Activated CD4-positive, alpha-beta T cell treated with anti-CD3 and anti-CD28 coated beads, Interleukin-2, amount 10 ng/mL, durations not matched to agents 7 days and 5 days (primary cell): ENCODE measurements around the gene CRKL. TPM values are rescaled to one million over a fixed set of nuclear protein-coding genes. Genes with fewer than 3 reads are reported as not detected.

Experiments
- CTCF ChIA-PET: fragments of 350-600 bp; sonication (Branson Sonifier 250); formaldehyde crosslinking; loops from one replicate; lab custom pipeline; 2021; ENCODE audit warnings: antibody characterized with exemption; lab: Charles Lee
- POLR2A ChIA-PET: fragments of 350-600 bp; sonication (Branson Sonifier 250); formaldehyde crosslinking; loops from one replicate; lab custom pipeline; 2021; ENCODE audit warnings: antibody characterized with exemption; lab: Charles Lee
- DNase-seq: peaks from one replicate; pipeline ENCODE4 v3.0.0-alpha.2; 2020
- H3K27ac Mint-ChIP-seq: one replicate; pipeline ENCODE4 v1.8.0; 2021; ENCODE audit warnings: mild to moderate bottlenecking, moderate library complexity, mixed read lengths
- H3K27me3 Mint-ChIP-seq: one replicate; pipeline ENCODE4 v1.8.0; 2021; ENCODE audit warnings: mixed read lengths
- H3K36me3 Mint-ChIP-seq: one replicate; pipeline ENCODE4 v1.8.0; 2021; ENCODE audit warnings: low read depth, mixed read lengths
- H3K4me1 Mint-ChIP-seq: one replicate; pipeline ENCODE4 v1.8.0; 2021; ENCODE audit warnings: mixed read lengths
- H3K4me3 Mint-ChIP-seq: one replicate; pipeline ENCODE4 v1.8.0; 2021; ENCODE audit warnings: mild to moderate bottlenecking, moderate library complexity, mixed read lengths
- H3K9me3 Mint-ChIP-seq: one replicate; pipeline ENCODE4 v1.8.0; 2021; ENCODE audit warnings: mixed read lengths
- total RNA-seq, 2 experiments: library from RNA; stranded (reverse); gene quantifications; one replicate each; pipeline ENCODE4 v1.2.3, GENCODE V29; 2021

CRKL gene
- total RNA-seq, 2 experiments from 2014 or later: 82.2 to 87.2 TPM

GRCh38 chr22:20990184-20991180 lies 73.3 kb downstream of the CRKL start:
- Mint-ChIP-seq H3K4me3 (no peak overlapping the region), H3K9me3 (no peaks in the 10 kb centered on the region), H3K27me3 (no peaks in the 10 kb centered on the region), H3K4me1 (peaks cover 10% of the 10 kb centered on the region), H3K36me3 (peaks cover 12% of the 10 kb centered on the region), H3K27ac (no peak overlapping the region)
- ChIA-PET POLR2A (no interaction called here), CTCF (interaction anchor here (0.9 to 1.9 kb wide), 2 partner anchors 8 to 12 kb away, joined by 3 to 5 read pairs; partner anchors contain the start of genes LZTR1 and THAP7)
- DNase-seq: no peak

- Mint-ChIP-seq H3K36me3 (peaks cover 8% of the 10 kb centered on the region), H3K4me3 (no peak overlapping the region), H3K27me3 (no peaks in the 10 kb centered on the region), H3K27ac (no peak overlapping the region), H3K4me1 (peaks cover 10% of the 10 kb centered on the region), H3K9me3 (no peaks in the 10 kb centered on the region)
- DNase-seq: no peak
- ChIA-PET POLR2A (no interaction called here), CTCF (interaction anchor here (0.9 to 1.9 kb wide), 2 partner anchors 9 to 11 kb away, joined by 3 to 5 read pairs; partner anchors contain the start of genes LZTR1 and THAP7)
These were observed 74.2 kb downstream of the CRKL start for GRCh38 chr22:20991252-20992055.

- H3K27ac Mint-ChIP-seq: no peak overlapping the region
- DNase-seq: no peak
- H3K4me1 Mint-ChIP-seq: peaks cover 10% of the 10 kb centered on the region
- ChIA-PET CTCF (no interaction called here), POLR2A (no interaction called here)
- no peak overlapping the region for H3K4me3 Mint-ChIP-seq
- no peaks in the 10 kb centered on the region for H3K27me3 Mint-ChIP-seq
- H3K9me3 Mint-ChIP-seq: no peaks in the 10 kb centered on the region
- H3K36me3 Mint-ChIP-seq: peaks cover 7% of the 10 kb centered on the region
These were observed 74.8 kb downstream of the CRKL start for GRCh38 chr22:20992056-20992442.

- Mint-ChIP-seq H3K4me1 (peaks cover 10% of the 10 kb centered on the region), H3K36me3 (peaks cover 6% of the 10 kb centered on the region), H3K27ac (no peak overlapping the region), H3K9me3 (no peaks in the 10 kb centered on the region), H3K4me3 (no peak overlapping the region), H3K27me3 (no peaks in the 10 kb centered on the region)
- CTCF ChIA-PET: no interaction called here
- DNase-seq: no peak
- POLR2A ChIA-PET: no interaction called here
These were observed 75.5 kb downstream of the CRKL start for GRCh38 chr22:20992456-20993303.

- no peak overlapping the region for H3K4me3 Mint-ChIP-seq
- peaks cover 4% of the 10 kb centered on the region for H3K36me3 Mint-ChIP-seq
- H3K27ac Mint-ChIP-seq: no peak overlapping the region
- CTCF ChIA-PET: interaction anchor here (2.3 kb wide), 1 partner anchor 11 kb away, joined by 7 read pairs; the partner anchor contains the start of gene LZTR1
- no peaks in the 10 kb centered on the region for H3K27me3 Mint-ChIP-seq
- H3K9me3 Mint-ChIP-seq: no peaks in the 10 kb centered on the region
- DNase-seq: no peak
- H3K4me1 Mint-ChIP-seq: peaks cover 10% of the 10 kb centered on the region
- POLR2A ChIA-PET: no interaction called here
These were observed 76.3 kb downstream of the CRKL start for GRCh38 chr22:20993304-20994127.

GRCh38 chr22:20994128-20994901 lies 77.1 kb downstream of the CRKL start:
- H3K4me3 Mint-ChIP-seq: no peak overlapping the region
- no peak overlapping the region for H3K27ac Mint-ChIP-seq
- H3K9me3 Mint-ChIP-seq: no peaks in the 10 kb centered on the region
- no peaks in the 10 kb centered on the region for H3K27me3 Mint-ChIP-seq
- H3K36me3 Mint-ChIP-seq: peaks cover 4% of the 10 kb centered on the region
- DNase-seq: no peak
- CTCF ChIA-PET: interaction anchor here (2.3 kb wide), 1 partner anchor 12 kb away, joined by 7 read pairs; the partner anchor contains the start of gene LZTR1
- POLR2A ChIA-PET: no interaction called here
- H3K4me1 Mint-ChIP-seq: peaks cover 11% of the 10 kb centered on the region

- ChIA-PET CTCF (interaction anchor here (2.3 kb wide), 1 partner anchor 13 kb away, joined by 7 read pairs; the partner anchor contains the start of gene LZTR1), POLR2A (no interaction called here)
- Mint-ChIP-seq H3K4me1 (peaks cover 7% of the 10 kb centered on the region), H3K9me3 (no peaks in the 10 kb centered on the region), H3K36me3 (peaks cover 4% of the 10 kb centered on the region), H3K27me3 (no peaks in the 10 kb centered on the region), H3K27ac (no peak overlapping the region), H3K4me3 (no peak overlapping the region)
- DNase-seq: no peak
These were observed 77.7 kb downstream of the CRKL start for GRCh38 chr22:20994902-20995241.

GRCh38 chr22:20995329-20996030 lies 78.3 kb downstream of the CRKL start:
- CTCF ChIA-PET: interaction anchor here (2.3 kb wide), 1 partner anchor 13 kb away, joined by 7 read pairs; the partner anchor contains the start of gene LZTR1
- H3K4me1 Mint-ChIP-seq: peaks cover 7% of the 10 kb centered on the region
- H3K27ac Mint-ChIP-seq: no peak overlapping the region

GRCh38 chr22:20996031-20996410 lies 78.8 kb downstream of the CRKL start:
- H3K4me3 Mint-ChIP-seq: no peak overlapping the region
- H3K27ac Mint-ChIP-seq: no peak overlapping the region
- no peaks in the 10 kb centered on the region for H3K27me3 Mint-ChIP-seq
- DNase-seq: no peak
- H3K36me3 Mint-ChIP-seq: peaks cover 5% of the 10 kb centered on the region
- no peaks in the 10 kb centered on the region for H3K9me3 Mint-ChIP-seq
- POLR2A ChIA-PET: no interaction called here
- CTCF ChIA-PET: interaction anchor here (2.3 kb wide), 1 partner anchor 14 kb away, joined by 7 read pairs; the partner anchor contains the start of gene LZTR1
- peaks cover 12% of the 10 kb centered on the region for H3K4me1 Mint-ChIP-seq

More at GRCh38 chr22:20995329-20996030, 78.3 kb downstream of the CRKL start:
- peaks cover 4% of the 10 kb centered on the region for H3K36me3 Mint-ChIP-seq
- no peak for DNase-seq
- POLR2A ChIA-PET: no interaction called here
- no peaks in the 10 kb centered on the region for H3K9me3 Mint-ChIP-seq
- no peak overlapping the region for H3K4me3 Mint-ChIP-seq
- H3K27me3 Mint-ChIP-seq: no peaks in the 10 kb centered on the region

GRCh38 chr22:20996598-20997535 lies 79.7 kb downstream of the CRKL start:
- ChIA-PET CTCF (interaction anchor here (0.6 kb wide), 1 partner anchor 9 kb away, joined by 3 read pairs; no protein-coding TSS in a partner anchor), POLR2A (no interaction called here)
- H3K27ac Mint-ChIP-seq: no peak overlapping the region

More at GRCh38 chr22:20996598-20997535, 79.7 kb downstream of the CRKL start:
- no peaks in the 10 kb centered on the region for H3K27me3 Mint-ChIP-seq
- H3K4me1 Mint-ChIP-seq: peaks cover 12% of the 10 kb centered on the region
- no peaks in the 10 kb centered on the region for H3K9me3 Mint-ChIP-seq
- peaks cover 8% of the 10 kb centered on the region for H3K36me3 Mint-ChIP-seq
- no peak overlapping the region for H3K4me3 Mint-ChIP-seq
- DNase-seq: no peak
